Esophagus muscularis mucosa (tissue), 2 donors: ENCODE measurements around the gene AGBL1.

ENCODE experiments used
- EP300 ChIP-seq: sonication (generic); formaldehyde crosslinking; IDR thresholded peaks from one replicate; pipeline ENCODE4 v1.6.1; 2017; ENCODE audit warnings: antibody characterized with exemption
- POLR2A ChIP-seq: fragments of 450-650 bp; IDR thresholded peaks from one replicate; pipeline ENCODE4 v1.6.1; 2017; ENCODE audit warnings: antibody characterized with exemption, moderate library complexity, mild to moderate bottlenecking, low read depth

GRCh38 chr15:86353213-86353612 lies 273.5 kb downstream of the AGBL1 start:
- TF ChIP-seq POLR2A (no peak), EP300 (no peak)
